ENCODE measurements around the gene BTNL3.

The BTNL3 gene

GRCh38 chr5:181050016-181050415, 61.4 kb downstream of the BTNL3 start:
- no peak for DNase-seq

GRCh38 chr5:181051841-181052671, 63.4 kb downstream of the BTNL3 start:
- DNase-seq, result no peak

GRCh38 chr5:181052672-181053487, 64.2 kb downstream of the BTNL3 start:
- no peak for DNase-seq

GRCh38 chr5:181053488-181054121, 65.0 kb downstream of the BTNL3 start:
- no peak for DNase-seq

GRCh38 chr5:181054138-181054537, 65.5 kb downstream of the BTNL3 start:
- no peak for DNase-seq

- no peak for DNase-seq
Observed at GRCh38 chr5:181054871-181055459, 66.3 kb downstream of the BTNL3 start.

All from SW 1271 (cell line).